ENCODE measurements around the gene COL6A2. TPM values are rescaled to one million over a fixed set of nuclear protein-coding genes. Genes with fewer than 3 reads are reported as not detected.

COL6A2 gene
- total and polyA plus RNA-seq, 4 donors = 335 to 3,611 (median 1,409) TPM

- Histone ChIP-seq H3K4me1 (ENCODE audit: control insufficient read depth in 1 of 2, insufficient read depth in 2 of 2, low read length in 2 of 2) (no peaks in the 10 kb centered on the region), H3K36me3 (ENCODE audit: control insufficient read depth in 1 of 2, insufficient read depth in 2 of 2, low read length in 1 of 2) (peaks cover 0 to 11% of the 10 kb centered on the region in 2 donors), H3K27ac (ENCODE audit: low read depth in 1 of 2, low read length in 2 of 2) (no peak overlapping the region), H3K27me3 (ENCODE audit: control insufficient read depth in 1 of 2, insufficient read depth in 2 of 2, low read length in 1 of 2) (no peaks in the 10 kb centered on the region), H3K4me3 (ENCODE audit: low read length in 2 of 2) (no peak overlapping the region), H3K9me3 (ENCODE audit: control insufficient read depth, low read length) (no peaks in the 10 kb centered on the region)
- intact Hi-C loops (cut with DNase I) = no loop called here
- 70 to 71% methylated on average over 23 of the region's 23 CpGs for WGBS, 2 donors
- ATAC-seq (ENCODE audit: low FRiP score) (no peak), DNase-seq (peak; percentile 38 to 70)
Measured at GRCh38 chr21:46128106-46128932, 30.4 kb downstream of the COL6A2 start.

GRCh38 chr21:46128933-46129571, 31.1 kb downstream of the COL6A2 start:
- DNase-seq = peak; percentile 51 to 77
- no peak for ATAC-seq (ENCODE audit: low FRiP score)
- Histone ChIP-seq H3K4me1 (ENCODE audit: control insufficient read depth in 1 of 2, insufficient read depth in 2 of 2, low read length in 2 of 2) (no peaks in the 10 kb centered on the region), H3K4me3 (ENCODE audit: low read length in 2 of 2) (no peak overlapping the region), H3K27ac (ENCODE audit: low read depth in 1 of 2, low read length in 2 of 2) (no peak overlapping the region), H3K9me3 (ENCODE audit: control insufficient read depth, low read length) (no peaks in the 10 kb centered on the region), H3K27me3 (ENCODE audit: control insufficient read depth in 1 of 2, insufficient read depth in 2 of 2, low read length in 1 of 2) (no peaks in the 10 kb centered on the region), H3K36me3 (ENCODE audit: control insufficient read depth in 1 of 2, insufficient read depth in 2 of 2, low read length in 1 of 2) (peaks cover 0 to 11% of the 10 kb centered on the region in 2 donors)
- intact Hi-C loops (cut with DNase I) = no loop called here
- 87 to 90% methylated on average over 45 of the region's 45 CpGs for WGBS, 2 donors

- H3K27me3 ChIP-seq (ENCODE audit: control insufficient read depth in 1 of 2, insufficient read depth in 2 of 2, low read length in 1 of 2) = no peaks in the 10 kb centered on the region
- no peak overlapping the region for H3K4me3 ChIP-seq (ENCODE audit: low read length in 2 of 2)
- ATAC-seq (ENCODE audit: low FRiP score) (peak; percentile 3), DNase-seq (peak; percentile 46 to 75)
- no peaks in the 10 kb centered on the region for H3K4me1 ChIP-seq (ENCODE audit: control insufficient read depth in 1 of 2, insufficient read depth in 2 of 2, low read length in 2 of 2)
- intact Hi-C loops (cut with DNase I) = no loop called here
- H3K36me3 ChIP-seq (ENCODE audit: control insufficient read depth in 1 of 2, insufficient read depth in 2 of 2, low read length in 1 of 2) = peaks cover 0 to 9% of the 10 kb centered on the region in 2 donors
- H3K27ac ChIP-seq (ENCODE audit: low read depth in 1 of 2, low read length in 2 of 2) = no peak overlapping the region
- WGBS, 2 donors = 70 to 77% methylated on average over 27 of the region's 27 CpGs
- no peaks in the 10 kb centered on the region for H3K9me3 ChIP-seq (ENCODE audit: control insufficient read depth, low read length)
Measured at GRCh38 chr21:46129846-46130651, 32.1 kb downstream of the COL6A2 start.

GRCh38 chr21:46130831-46131587, 33.1 kb downstream of the COL6A2 start:
- no peak overlapping the region for H3K4me3 ChIP-seq (ENCODE audit: low read length in 2 of 2)
- no peaks in the 10 kb centered on the region for H3K27me3 ChIP-seq (ENCODE audit: control insufficient read depth in 1 of 2, insufficient read depth in 2 of 2, low read length in 1 of 2)
- H3K9me3 ChIP-seq (ENCODE audit: control insufficient read depth, low read length) = no peaks in the 10 kb centered on the region
- H3K4me1 ChIP-seq (ENCODE audit: control insufficient read depth in 1 of 2, insufficient read depth in 2 of 2, low read length in 2 of 2) = no peaks in the 10 kb centered on the region
- WGBS, 2 donors = 62 to 67% methylated on average over 21 to 22 of the region's 22 CpGs
- no peak for ATAC-seq (ENCODE audit: low FRiP score)
- no peak overlapping the region for H3K27ac ChIP-seq (ENCODE audit: low read depth in 1 of 2, low read length in 2 of 2)
- peaks cover 0 to 2% of the 10 kb centered on the region in 2 donors for H3K36me3 ChIP-seq (ENCODE audit: control insufficient read depth in 1 of 2, insufficient read depth in 2 of 2, low read length in 1 of 2)
- DNase-seq = peak in 1 of 2 donors; percentile 75
- intact Hi-C loops (cut with DNase I) = no loop called here

- ATAC-seq (ENCODE audit: low FRiP score) = peak; percentile 2
- no peak overlapping the region for H3K27ac ChIP-seq (ENCODE audit: low read depth in 1 of 2, low read length in 2 of 2)
Measured at GRCh38 chr21:46131588-46131837, 33.6 kb downstream of the COL6A2 start.

GRCh38 chr21:46131838-46132651, 34.1 kb downstream of the COL6A2 start:
- H3K4me1 ChIP-seq (ENCODE audit: control insufficient read depth in 1 of 2, insufficient read depth in 2 of 2, low read length in 2 of 2) = no peaks in the 10 kb centered on the region
- H3K36me3 ChIP-seq (ENCODE audit: control insufficient read depth in 1 of 2, insufficient read depth in 2 of 2, low read length in 1 of 2) = no peaks in the 10 kb centered on the region
- ATAC-seq (ENCODE audit: low FRiP score) (peak; percentile 1), DNase-seq (no peak)
- H3K9me3 ChIP-seq (ENCODE audit: control insufficient read depth, low read length) = no peaks in the 10 kb centered on the region
- no peaks in the 10 kb centered on the region for H3K27me3 ChIP-seq (ENCODE audit: control insufficient read depth in 1 of 2, insufficient read depth in 2 of 2, low read length in 1 of 2)
- 94 to 95% methylated on average over 85 of the region's 85 CpGs for WGBS, 2 donors
- no peak overlapping the region for H3K4me3 ChIP-seq (ENCODE audit: low read length in 2 of 2)
- intact Hi-C loops (cut with DNase I) = no loop called here
- no peak overlapping the region for H3K27ac ChIP-seq (ENCODE audit: low read depth in 1 of 2, low read length in 2 of 2)

More at GRCh38 chr21:46131588-46131837, 33.6 kb downstream of the COL6A2 start:
- WGBS, 2 donors = 84 to 90% methylated on average over 4 of the region's 4 CpGs
- DNase-seq = no peak
- Histone ChIP-seq H3K9me3 (ENCODE audit: control insufficient read depth, low read length) (no peaks in the 10 kb centered on the region), H3K36me3 (ENCODE audit: control insufficient read depth in 1 of 2, insufficient read depth in 2 of 2, low read length in 1 of 2) (no peaks in the 10 kb centered on the region), H3K27me3 (ENCODE audit: control insufficient read depth in 1 of 2, insufficient read depth in 2 of 2, low read length in 1 of 2) (no peaks in the 10 kb centered on the region), H3K4me3 (ENCODE audit: low read length in 2 of 2) (no peak overlapping the region), H3K4me1 (ENCODE audit: control insufficient read depth in 1 of 2, insufficient read depth in 2 of 2, low read length in 2 of 2) (no peaks in the 10 kb centered on the region)
- intact Hi-C loops (cut with DNase I) = no loop called here

GRCh38 chr21:46135782-46136395, 38.0 kb downstream of the COL6A2 start:
- DNase-seq (no peak), ATAC-seq (ENCODE audit: low FRiP score) (no peak)
- Histone ChIP-seq H3K9me3 (ENCODE audit: control insufficient read depth, low read length) (no peaks in the 10 kb centered on the region), H3K4me1 (ENCODE audit: control insufficient read depth in 1 of 2, insufficient read depth in 2 of 2, low read length in 2 of 2) (no peaks in the 10 kb centered on the region), H3K36me3 (ENCODE audit: control insufficient read depth in 1 of 2, insufficient read depth in 2 of 2, low read length in 1 of 2) (no peaks in the 10 kb centered on the region), H3K4me3 (ENCODE audit: low read length in 2 of 2) (no peak overlapping the region), H3K27ac (ENCODE audit: low read depth in 1 of 2, low read length in 2 of 2) (no peak overlapping the region), H3K27me3 (ENCODE audit: control insufficient read depth in 1 of 2, insufficient read depth in 2 of 2, low read length in 1 of 2) (no peaks in the 10 kb centered on the region)
- 48 to 67% methylated on average over 7 of the region's 7 CpGs for WGBS, 2 donors
- intact Hi-C loops (cut with DNase I) = no loop called here
